Liver (tissue), 3 donors: ENCODE data around the gene TP53AIP1.

Source experiments
- EGR1 ChIP-seq, 2 donors: IDR thresholded peaks; 2 replicates each; pipeline ENCODE4 v1.6.1; 2016 to 2018; ENCODE audit warnings: antibody characterized with exemption in 2 of 2, low read depth in 2 of 2
- MAX ChIP-seq: IDR thresholded peaks from 2 replicates; pipeline ENCODE4 v1.6.1; 2016; ENCODE audit warnings: antibody characterized with exemption
- REST ChIP-seq: IDR thresholded peaks from 2 replicates; pipeline ENCODE4 v1.6.1; 2016; ENCODE audit warnings: antibody characterized with exemption, mild to moderate bottlenecking
- RXRA ChIP-seq, 2 donors: IDR thresholded peaks; 2 replicates each; pipeline ENCODE4 v1.6.1; 2017 to 2018; ENCODE audit warnings: antibody characterized with exemption in 2 of 2, mild to moderate bottlenecking in 1 of 2
- TF ChIP-seq, protein P1 (sequence below): fragments of 150-350 bp; IDR thresholded peaks from 2 replicates; pipeline ENCODE4 v1.5.1; 2017; ENCODE audit warnings: improper control_type of control experiment, low read depth, low read length; ENCODE audit not compliant: missing input control
- TF ChIP-seq, protein P2 (sequence below): IDR thresholded peaks from 2 replicates; pipeline ENCODE4 v1.6.1; 2016; ENCODE audit warnings: antibody characterized with exemption
- donor health status: healthy.
- donor health status: healthy.

GRCh38 chr11:128890216-128890542, 52.5 kb downstream of the TP53AIP1 start:
- TF ChIP-seq, protein P1, sequence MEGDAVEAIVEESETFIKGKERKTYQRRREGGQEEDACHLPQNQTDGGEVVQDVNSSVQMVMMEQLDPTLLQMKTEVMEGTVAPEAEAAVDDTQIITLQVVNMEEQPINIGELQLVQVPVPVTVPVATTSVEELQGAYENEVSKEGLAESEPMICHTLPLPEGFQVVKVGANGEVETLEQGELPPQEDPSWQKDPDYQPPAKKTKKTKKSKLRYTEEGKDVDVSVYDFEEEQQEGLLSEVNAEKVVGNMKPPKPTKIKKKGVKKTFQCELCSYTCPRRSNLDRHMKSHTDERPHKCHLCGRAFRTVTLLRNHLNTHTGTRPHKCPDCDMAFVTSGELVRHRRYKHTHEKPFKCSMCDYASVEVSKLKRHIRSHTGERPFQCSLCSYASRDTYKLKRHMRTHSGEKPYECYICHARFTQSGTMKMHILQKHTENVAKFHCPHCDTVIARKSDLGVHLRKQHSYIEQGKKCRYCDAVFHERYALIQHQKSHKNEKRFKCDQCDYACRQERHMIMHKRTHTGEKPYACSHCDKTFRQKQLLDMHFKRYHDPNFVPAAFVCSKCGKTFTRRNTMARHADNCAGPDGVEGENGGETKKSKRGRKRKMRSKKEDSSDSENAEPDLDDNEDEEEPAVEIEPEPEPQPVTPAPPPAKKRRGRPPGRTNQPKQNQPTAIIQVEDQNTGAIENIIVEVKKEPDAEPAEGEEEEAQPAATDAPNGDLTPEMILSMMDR: no peak
- TF ChIP-seq, protein P2, sequence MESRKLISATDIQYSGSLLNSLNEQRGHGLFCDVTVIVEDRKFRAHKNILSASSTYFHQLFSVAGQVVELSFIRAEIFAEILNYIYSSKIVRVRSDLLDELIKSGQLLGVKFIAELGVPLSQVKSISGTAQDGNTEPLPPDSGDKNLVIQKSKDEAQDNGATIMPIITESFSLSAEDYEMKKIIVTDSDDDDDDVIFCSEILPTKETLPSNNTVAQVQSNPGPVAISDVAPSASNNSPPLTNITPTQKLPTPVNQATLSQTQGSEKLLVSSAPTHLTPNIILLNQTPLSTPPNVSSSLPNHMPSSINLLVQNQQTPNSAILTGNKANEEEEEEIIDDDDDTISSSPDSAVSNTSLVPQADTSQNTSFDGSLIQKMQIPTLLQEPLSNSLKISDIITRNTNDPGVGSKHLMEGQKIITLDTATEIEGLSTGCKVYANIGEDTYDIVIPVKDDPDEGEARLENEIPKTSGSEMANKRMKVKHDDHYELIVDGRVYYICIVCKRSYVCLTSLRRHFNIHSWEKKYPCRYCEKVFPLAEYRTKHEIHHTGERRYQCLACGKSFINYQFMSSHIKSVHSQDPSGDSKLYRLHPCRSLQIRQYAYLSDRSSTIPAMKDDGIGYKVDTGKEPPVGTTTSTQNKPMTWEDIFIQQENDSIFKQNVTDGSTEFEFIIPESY: no peak
- TF ChIP-seq REST (no peak), RXRA (IDR thresholded peaks at IDR 0.05) (no peak), MAX (no peak), EGR1 (IDR thresholded peaks at IDR 0.05; ENCODE audit: low read depth in 2 of 2) (no peak)
